Measurements from ENCODE around the gene RAD9A.
"Not testable (repeated sequence)": the region's sequence is repeated elsewhere in the genome, so short reads cannot be mapped to it uniquely, and the experiment has no call there.

DNA sequence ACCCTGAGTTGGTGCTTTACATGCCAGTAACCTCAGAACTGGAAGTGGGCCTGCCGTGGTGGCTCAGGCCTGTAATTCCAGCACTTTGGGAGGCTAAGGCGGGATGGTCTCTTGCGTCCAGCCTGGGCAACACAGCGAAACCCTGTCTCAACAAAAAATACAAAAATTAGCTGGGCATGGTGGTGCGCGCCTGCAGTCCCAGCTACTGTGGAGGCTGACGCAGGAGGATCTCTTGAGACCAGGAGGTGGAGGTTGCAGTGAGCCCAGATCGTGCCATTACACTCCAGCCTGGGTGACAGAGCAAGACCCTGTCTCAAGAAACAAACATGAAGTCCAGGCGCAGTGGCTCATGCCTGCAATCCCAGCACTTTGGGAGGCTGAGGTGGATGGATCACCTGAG lies 11.3 kb downstream of the RAD9A start:
- TF ChIP-seq, protein P1, sequence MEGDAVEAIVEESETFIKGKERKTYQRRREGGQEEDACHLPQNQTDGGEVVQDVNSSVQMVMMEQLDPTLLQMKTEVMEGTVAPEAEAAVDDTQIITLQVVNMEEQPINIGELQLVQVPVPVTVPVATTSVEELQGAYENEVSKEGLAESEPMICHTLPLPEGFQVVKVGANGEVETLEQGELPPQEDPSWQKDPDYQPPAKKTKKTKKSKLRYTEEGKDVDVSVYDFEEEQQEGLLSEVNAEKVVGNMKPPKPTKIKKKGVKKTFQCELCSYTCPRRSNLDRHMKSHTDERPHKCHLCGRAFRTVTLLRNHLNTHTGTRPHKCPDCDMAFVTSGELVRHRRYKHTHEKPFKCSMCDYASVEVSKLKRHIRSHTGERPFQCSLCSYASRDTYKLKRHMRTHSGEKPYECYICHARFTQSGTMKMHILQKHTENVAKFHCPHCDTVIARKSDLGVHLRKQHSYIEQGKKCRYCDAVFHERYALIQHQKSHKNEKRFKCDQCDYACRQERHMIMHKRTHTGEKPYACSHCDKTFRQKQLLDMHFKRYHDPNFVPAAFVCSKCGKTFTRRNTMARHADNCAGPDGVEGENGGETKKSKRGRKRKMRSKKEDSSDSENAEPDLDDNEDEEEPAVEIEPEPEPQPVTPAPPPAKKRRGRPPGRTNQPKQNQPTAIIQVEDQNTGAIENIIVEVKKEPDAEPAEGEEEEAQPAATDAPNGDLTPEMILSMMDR (tag by site-specific recombination; IDR thresholded peaks at IDR 0.05), result not testable (repeated sequence)
- TF ChIP-seq BCL11A (tag by site-specific recombination; IDR thresholded peaks at IDR 0.05; ENCODE audit: low read depth); SP2 (tag by site-specific recombination; IDR thresholded peaks at IDR 0.05); ZBTB7A (tag by site-specific recombination; IDR thresholded peaks at IDR 0.05; ENCODE audit: low read depth): not testable (repeated sequence)

Measured in HEK293 (cell line).